DND-41 (cell line): ENCODE measurements around the gene MARK2.
A peak's percentile ranks its signal among the peaks of the same experiment; 100 is the strongest.

Source experiments
- ATAC-seq: fragments of 200-7000 bp; cut with Tn5 transposase; 3 replicates; pipeline ENCODE4 v1.9.1; 2021; ENCODE audit warnings: low read depth; ENCODE audit not compliant: insufficient read depth
- DNase-seq: peaks from one replicate; pipeline ENCODE4 v3.0.0-alpha.2; 2020
- H2AFZ ChIP-seq: 2 replicates; pipeline ENCODE4 v1.6.0; 2012; ENCODE audit warnings: low read depth, low read length
- H3K27ac ChIP-seq: 2 replicates; pipeline ENCODE4 v1.5.1; 2012; ENCODE audit warnings: low read length, inconsistent platforms
- H3K27me3 ChIP-seq: fragments of 200-600 bp; sonication (generic); 2 replicates; pipeline ENCODE4 v1.6.0; 2012; ENCODE audit warnings: low read length, mild to moderate bottlenecking, inconsistent platforms; ENCODE audit not compliant: insufficient read depth, poor library complexity
- H3K36me3 ChIP-seq: 2 replicates; pipeline ENCODE4 v1.5.1; 2012; ENCODE audit warnings: low read length, inconsistent platforms; ENCODE audit not compliant: insufficient read depth
- H3K4me1 ChIP-seq: 2 replicates; pipeline ENCODE4 v1.5.1; 2012; ENCODE audit warnings: mild to moderate bottlenecking, low read length; ENCODE audit not compliant: insufficient read depth
- H3K4me2 ChIP-seq: 2 replicates; pipeline ENCODE4 v1.6.0; 2012; ENCODE audit warnings: mild to moderate bottlenecking, moderate library complexity, low read length, inconsistent platforms; ENCODE audit not compliant: insufficient read depth
- H3K4me3 ChIP-seq, 2 experiments: fragments of 200-600 bp in 1 of 2; shearing (Covaris generic) in 1 of 2; 2 replicates each; pipeline ENCODE4 v1.5.1; 2012 to 2016; ENCODE audit warnings: inconsistent platforms in 2 of 2, low read length in 2 of 2, mild to moderate bottlenecking in 2 of 2, low read depth in 1 of 2, moderate library complexity in 1 of 2
- H3K79me2 ChIP-seq: 2 replicates; pipeline ENCODE4 v1.6.0; 2012; ENCODE audit warnings: low read length, inconsistent platforms; ENCODE audit not compliant: insufficient read depth
- H3K9ac ChIP-seq: 2 replicates; pipeline ENCODE4 v1.6.0; 2012; ENCODE audit warnings: low read depth, mild to moderate bottlenecking, inconsistent platforms, low read length, moderate library complexity
- H3K9me3 ChIP-seq: 2 replicates; pipeline ENCODE4 v1.5.1; 2012; ENCODE audit warnings: low read length, moderate library complexity, mild to moderate bottlenecking, inconsistent platforms; ENCODE audit not compliant: insufficient read depth, severe bottlenecking
- H4K20me1 ChIP-seq: 2 replicates; pipeline ENCODE4 v1.6.0; 2012; ENCODE audit warnings: low read length; ENCODE audit not compliant: insufficient read depth
- CTCF ChIP-seq: IDR thresholded peaks from 2 replicates; pipeline ENCODE4 v1.5.1; 2012; ENCODE audit warnings: borderline replicate concordance, low read length, moderate library complexity, mild to moderate bottlenecking; ENCODE audit not compliant: poor library complexity, severe bottlenecking; ENCODE audit errors: extremely low read depth
- EZH2 ChIP-seq: IDR thresholded peaks from 3 replicates; pipeline ENCODE4 v1.6.1; 2012; ENCODE audit warnings: borderline replicate concordance, low read depth, mild to moderate bottlenecking, moderate library complexity, low read length, inconsistent platforms; ENCODE audit not compliant: severe bottlenecking

MARK2 gene

GRCh38 chr11:63838150-63838677 is 696 bp upstream of the MARK2 start:
- peak overlapping the region; percentile 79 for H3K27ac ChIP-seq
- peak overlapping the region; percentile 83 for H2AFZ ChIP-seq
- TF ChIP-seq EZH2 (no peak), CTCF (no peak)
- peak overlapping the region in 1 of 2 experiments; percentile 52; a peak in 2 of 4 replicates for H3K4me3 ChIP-seq
- peaks cover 44% of the 10 kb centered on the region for H3K4me1 ChIP-seq
- peaks cover 27% of the 10 kb centered on the region for H3K36me3 ChIP-seq
- ATAC-seq: no peak
- H4K20me1 ChIP-seq: peaks cover 39% of the 10 kb centered on the region
- H3K27me3 ChIP-seq: no peaks in the 10 kb centered on the region
- H3K9ac ChIP-seq: peak overlapping the region; percentile 55
- H3K4me2 ChIP-seq: peak overlapping the region; percentile 71
- peaks cover 43% of the 10 kb centered on the region for H3K79me2 ChIP-seq
- DNase-seq: no peak
- H3K9me3 ChIP-seq: no peaks in the 10 kb centered on the region

DNA sequence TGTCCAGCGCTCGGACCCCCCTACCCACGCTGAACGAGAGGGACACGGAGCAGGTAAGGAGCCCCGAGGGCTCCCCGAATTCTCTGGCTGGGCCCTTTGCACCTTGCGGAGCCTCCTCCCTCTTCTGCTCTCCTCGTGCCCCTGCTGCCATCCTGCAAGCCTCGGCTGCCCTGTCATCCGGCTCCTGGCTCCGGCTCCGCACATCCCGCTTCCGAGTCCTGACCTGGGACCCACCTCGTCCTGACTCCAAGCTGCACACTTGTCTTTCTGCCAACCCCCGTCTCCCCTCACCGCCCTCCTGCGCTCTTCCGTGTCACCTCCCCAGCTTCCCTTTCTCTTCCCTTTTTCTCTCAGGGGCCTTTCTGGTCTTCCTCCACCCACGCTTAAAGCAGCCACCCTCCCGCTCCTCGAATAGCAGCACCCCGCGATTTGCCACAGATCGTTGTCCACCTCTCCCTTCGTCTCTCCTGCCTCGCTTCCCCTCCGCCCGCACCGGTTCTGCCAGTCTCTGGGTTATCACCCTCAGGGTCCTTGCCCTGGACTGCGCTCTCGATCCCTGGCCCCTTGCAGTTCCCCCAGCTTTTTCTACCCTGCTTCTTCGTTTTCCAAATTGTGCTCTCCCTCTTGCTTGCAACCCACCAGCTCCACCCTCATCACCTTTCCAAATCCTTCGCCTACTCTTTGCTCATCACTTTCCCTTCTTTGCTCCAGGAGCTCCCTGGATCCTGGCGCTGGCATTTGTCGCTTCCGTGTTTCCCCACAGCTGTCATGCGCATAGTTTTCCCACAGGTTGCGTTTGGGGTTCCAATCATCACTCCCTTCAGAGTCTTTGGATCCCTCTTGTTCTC is 822 bp downstream of the MARK2 start:
- Histone ChIP-seq H3K27me3 (no peaks in the 10 kb centered on the region), H3K4me2 (peak overlapping the region; percentile 99), H3K9ac (peak overlapping the region; percentile 96), H3K79me2 (peaks cover 58% of the 10 kb centered on the region), H2AFZ (peak overlapping the region; percentile 62), H3K4me3 (peak overlapping the region; percentile 91 to 97), H3K27ac (peak overlapping the region; percentile 80), H3K4me1 (peaks cover 46% of the 10 kb centered on the region), H3K36me3 (peaks cover 40% of the 10 kb centered on the region), H4K20me1 (peaks cover 51% of the 10 kb centered on the region), H3K9me3 (no peaks in the 10 kb centered on the region)
- DNase-seq: peak; percentile 44
- no peak for ATAC-seq
- TF ChIP-seq EZH2 (no peak), CTCF (no peak)

DNA sequence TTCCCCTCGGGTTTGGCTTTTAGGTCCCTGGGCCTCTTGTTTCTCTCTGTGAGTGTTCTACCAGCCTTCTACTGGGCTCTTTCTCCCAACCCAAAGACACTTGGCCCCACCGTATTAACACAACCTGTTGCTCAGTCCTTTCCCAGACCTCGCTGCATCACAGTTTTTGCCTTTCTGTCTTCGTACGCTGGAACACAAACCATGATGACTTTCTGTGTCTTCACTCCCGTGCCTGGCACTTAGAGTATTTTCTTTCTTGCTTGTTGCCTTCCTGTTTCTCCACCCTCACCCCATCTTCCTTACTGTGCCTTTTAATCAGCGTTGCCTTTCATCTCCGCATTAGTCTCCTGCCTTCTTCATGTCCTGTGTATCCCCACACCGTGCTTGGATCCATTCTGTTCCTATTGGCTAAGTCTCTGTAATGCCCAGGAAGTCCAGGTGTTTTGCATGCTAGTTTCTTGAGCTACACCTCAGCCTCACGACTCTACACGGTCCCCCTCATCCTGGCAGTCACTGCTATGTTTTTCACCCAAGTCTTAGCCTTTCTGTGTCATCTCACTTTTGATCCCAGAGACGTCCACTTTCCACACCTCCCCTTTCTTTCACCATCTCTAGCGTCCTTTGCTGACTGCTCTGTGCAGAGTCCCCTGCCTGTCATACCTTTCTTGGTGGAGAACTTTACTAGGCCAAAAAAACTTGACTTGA is 1.6 kb downstream of the MARK2 start:
- TF ChIP-seq CTCF (no peak), EZH2 (no peak)
- peak overlapping the region; percentile 80 for H3K27ac ChIP-seq
- peak overlapping the region; percentile 99 for H3K4me2 ChIP-seq
- peak overlapping the region; percentile 96 for H3K9ac ChIP-seq
- ATAC-seq (no peak), DNase-seq (peak; percentile 14)
- peaks cover 59% of the 10 kb centered on the region for H4K20me1 ChIP-seq
- H3K36me3 ChIP-seq: peaks cover 48% of the 10 kb centered on the region
- H3K4me1 ChIP-seq: peaks cover 46% of the 10 kb centered on the region
- peak overlapping the region; percentile 91 to 97; a peak in 3 of 4 replicates for H3K4me3 ChIP-seq
- H3K27me3 ChIP-seq: no peaks in the 10 kb centered on the region
- no peaks in the 10 kb centered on the region for H3K9me3 ChIP-seq
- H3K79me2 ChIP-seq: peaks cover 66% of the 10 kb centered on the region
- no peak overlapping the region for H2AFZ ChIP-seq
